ENCODE data around the gene SSUH2. TPM values are rescaled to one million over a fixed set of nuclear protein-coding genes. Genes with fewer than 3 reads are reported as not detected.

Gene SSUH2
- total RNA-seq, 1 donor from 2014 or later, result not detected

GRCh38 chr3:8600457-8600856, 44.1 kb downstream of the SSUH2 start:
- H3K27me3 ChIP-seq, result no peaks in the 10 kb centered on the region
- no peak for DNase-seq (ENCODE audit: low spot score in 2 of 2)
- no peaks in the 10 kb centered on the region for H3K9me3 ChIP-seq
- intact Hi-C loops (cut with DNase I), result no loop called here
- H3K4me3 ChIP-seq, result no peak overlapping the region
- H3K36me3 ChIP-seq, result no peaks in the 10 kb centered on the region
- H3K4me1 ChIP-seq, result peaks cover 0 to 8% of the 10 kb centered on the region in 2 donors
- TF ChIP-seq, protein P1, sequence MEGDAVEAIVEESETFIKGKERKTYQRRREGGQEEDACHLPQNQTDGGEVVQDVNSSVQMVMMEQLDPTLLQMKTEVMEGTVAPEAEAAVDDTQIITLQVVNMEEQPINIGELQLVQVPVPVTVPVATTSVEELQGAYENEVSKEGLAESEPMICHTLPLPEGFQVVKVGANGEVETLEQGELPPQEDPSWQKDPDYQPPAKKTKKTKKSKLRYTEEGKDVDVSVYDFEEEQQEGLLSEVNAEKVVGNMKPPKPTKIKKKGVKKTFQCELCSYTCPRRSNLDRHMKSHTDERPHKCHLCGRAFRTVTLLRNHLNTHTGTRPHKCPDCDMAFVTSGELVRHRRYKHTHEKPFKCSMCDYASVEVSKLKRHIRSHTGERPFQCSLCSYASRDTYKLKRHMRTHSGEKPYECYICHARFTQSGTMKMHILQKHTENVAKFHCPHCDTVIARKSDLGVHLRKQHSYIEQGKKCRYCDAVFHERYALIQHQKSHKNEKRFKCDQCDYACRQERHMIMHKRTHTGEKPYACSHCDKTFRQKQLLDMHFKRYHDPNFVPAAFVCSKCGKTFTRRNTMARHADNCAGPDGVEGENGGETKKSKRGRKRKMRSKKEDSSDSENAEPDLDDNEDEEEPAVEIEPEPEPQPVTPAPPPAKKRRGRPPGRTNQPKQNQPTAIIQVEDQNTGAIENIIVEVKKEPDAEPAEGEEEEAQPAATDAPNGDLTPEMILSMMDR (IDR thresholded peaks at IDR 0.05), result no peak
- no peak overlapping the region for H3K27ac ChIP-seq

- Histone ChIP-seq H3K4me3 (no peak overlapping the region), H3K9me3 (no peaks in the 10 kb centered on the region), H3K27ac (no peak overlapping the region), H3K36me3 (no peaks in the 10 kb centered on the region), H3K4me1 (peaks cover 0 to 8% of the 10 kb centered on the region in 2 donors), H3K27me3 (no peaks in the 10 kb centered on the region)
- TF ChIP-seq, protein P1 (IDR thresholded peaks at IDR 0.05), result no peak
- DNase-seq (ENCODE audit: low spot score in 2 of 2), result no peak
- intact Hi-C loops (cut with DNase I), result no loop called here
These were observed 45.5 kb downstream of the SSUH2 start for GRCh38 chr3:8599146-8599545.

GRCh38 chr3:8597219-8597853, 47.3 kb downstream of the SSUH2 start:
- Histone ChIP-seq H3K36me3 (no peaks in the 10 kb centered on the region), H3K27me3 (no peaks in the 10 kb centered on the region), H3K9me3 (no peaks in the 10 kb centered on the region), H3K27ac (no peak overlapping the region), H3K4me1 (peaks cover 3 to 8% of the 10 kb centered on the region in 2 donors), H3K4me3 (no peak overlapping the region)
- intact Hi-C loops (cut with DNase I), result no loop called here
- TF ChIP-seq, protein P1 (IDR thresholded peaks at IDR 0.05), result no peak
- no peak for DNase-seq (ENCODE audit: low spot score in 2 of 2)

DNA sequence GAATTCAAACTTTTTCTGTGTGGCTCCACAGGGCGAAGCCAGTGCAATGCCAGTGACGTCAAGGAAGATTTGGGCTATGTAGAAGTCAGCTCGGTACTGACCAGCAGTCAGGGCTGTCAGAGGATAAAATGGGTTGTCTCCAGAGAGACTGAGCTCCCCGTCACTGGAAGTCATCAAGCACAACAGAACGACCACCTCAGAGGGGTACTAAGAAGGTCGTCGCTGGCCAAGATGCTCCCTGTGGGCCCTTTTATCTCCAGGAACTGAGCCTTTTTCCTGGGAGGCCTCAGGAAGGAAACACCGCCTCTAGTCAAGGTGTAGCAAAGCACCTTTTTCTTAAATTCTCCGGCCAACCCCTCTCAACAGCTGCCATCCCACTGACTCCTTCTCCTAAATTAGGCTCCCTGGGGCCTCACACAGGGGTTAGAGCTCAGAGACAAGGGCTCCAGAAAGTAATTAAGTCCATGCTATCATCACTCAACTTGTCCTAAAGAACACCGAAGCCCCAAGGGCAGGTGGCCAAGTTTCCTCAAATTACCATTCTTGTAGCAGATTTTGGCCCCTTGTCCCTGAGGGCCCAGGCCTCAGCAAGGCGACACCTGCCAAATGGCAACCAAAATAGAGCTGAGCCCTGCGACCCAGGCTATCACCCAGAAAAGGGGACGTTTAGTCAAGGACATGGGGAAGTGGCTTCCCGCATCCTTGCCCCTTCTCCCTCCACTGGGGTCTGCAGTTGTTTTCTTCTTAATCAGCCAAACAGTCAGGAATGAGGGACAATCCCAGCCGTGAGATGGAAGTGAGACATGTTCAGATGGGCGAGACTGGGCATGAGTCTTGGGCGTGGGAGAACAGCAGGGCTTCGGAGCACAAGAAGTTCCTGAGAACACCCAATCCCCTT, 48.0 kb downstream of the SSUH2 start:
- no peaks in the 10 kb centered on the region for H3K9me3 ChIP-seq
- peaks cover 3 to 8% of the 10 kb centered on the region in 2 donors for H3K4me1 ChIP-seq
- TF ChIP-seq, protein P1 (IDR thresholded peaks at IDR 0.05), result no peak
- no peaks in the 10 kb centered on the region for H3K36me3 ChIP-seq
- DNase-seq (ENCODE audit: low spot score in 2 of 2), result no peak
- H3K27me3 ChIP-seq, result no peaks in the 10 kb centered on the region
- H3K4me3 ChIP-seq, result no peak overlapping the region
- no peak overlapping the region for H3K27ac ChIP-seq
- intact Hi-C loops (cut with DNase I), result no loop called here

DNA sequence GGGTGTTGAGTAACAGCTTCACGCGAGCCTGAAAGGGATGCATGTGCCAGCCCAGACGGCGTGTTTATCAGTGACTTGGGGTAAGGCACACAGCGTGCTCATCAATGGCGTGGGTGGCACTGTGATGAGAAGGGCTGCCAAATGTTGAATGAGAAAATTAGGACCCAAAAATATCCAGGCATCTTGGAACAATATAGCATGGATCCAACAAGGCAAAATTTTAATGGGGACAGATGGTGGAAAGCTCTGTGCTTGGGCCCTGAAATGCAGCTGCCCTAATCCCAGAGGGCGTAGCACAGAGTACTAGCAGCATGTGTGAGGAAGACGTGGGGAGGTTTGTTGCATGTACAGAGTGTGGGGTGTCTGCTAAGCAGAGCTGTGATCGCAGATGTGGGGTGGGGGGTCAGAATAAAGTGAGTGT, 48.9 kb downstream of the SSUH2 start:
- Histone ChIP-seq H3K9me3 (no peaks in the 10 kb centered on the region), H3K4me3 (no peak overlapping the region), H3K36me3 (no peaks in the 10 kb centered on the region), H3K27me3 (no peaks in the 10 kb centered on the region), H3K4me1 (peaks cover 3 to 8% of the 10 kb centered on the region in 2 donors), H3K27ac (no peak overlapping the region)
- TF ChIP-seq, protein P1 (IDR thresholded peaks at IDR 0.05), result no peak
- DNase-seq (ENCODE audit: low spot score in 2 of 2), result no peak
- intact Hi-C loops (cut with DNase I), result no loop called here

Data from ascending aorta (tissue), 2 donors.